Liver (tissue), 9 donors: ENCODE measurements around the gene IZUMO3. TPM values are rescaled to one million over a fixed set of nuclear protein-coding genes. Genes with fewer than 3 reads are reported as not detected.

Experiments
- DNase-seq: peaks from one replicate; pipeline ENCODE4 v3.0.0-alpha.2; 2017; ENCODE audit warnings: low spot score
- H3K27ac ChIP-seq, 2 donors: one replicate each; pipeline ENCODE4 v1.7.0; 2013; ENCODE audit warnings: inconsistent platforms in 2 of 2, low read length in 2 of 2, control low read depth in 1 of 2, low read depth in 1 of 2, mild to moderate bottlenecking in 1 of 2
- H3K27me3 ChIP-seq, 4 donors: one replicate each; pipeline versions ENCODE4 v1.6.1 to v1.7.0; 2013; ENCODE audit warnings: low read length in 3 of 4, inconsistent platforms in 1 of 4, mild to moderate bottlenecking in 1 of 4, moderate library complexity in 1 of 4; ENCODE audit not compliant: control insufficient read depth in 4 of 4, insufficient read depth in 4 of 4
- H3K36me3 ChIP-seq, 4 donors: one replicate each; pipeline versions ENCODE4 v1.6.1 to v1.7.0; 2013; ENCODE audit warnings: low read length in 3 of 4, mild to moderate bottlenecking in 3 of 4, low read depth in 1 of 4, moderate library complexity in 1 of 4; ENCODE audit not compliant: control insufficient read depth in 4 of 4, insufficient read depth in 3 of 4
- H3K4me1 ChIP-seq, 4 donors: one replicate each; pipeline versions ENCODE4 v1.6.1 to v1.7.0; 2013; ENCODE audit warnings: low read length in 3 of 4, mild to moderate bottlenecking in 3 of 4, moderate library complexity in 1 of 4; ENCODE audit not compliant: control insufficient read depth in 4 of 4, insufficient read depth in 4 of 4
- H3K4me3 ChIP-seq, 3 donors: one replicate each; pipeline versions ENCODE4 v1.6.1 to v1.7.0; 2013; ENCODE audit warnings: low read length in 3 of 3, control low read depth in 1 of 3, low read depth in 1 of 3, mild to moderate bottlenecking in 1 of 3
- H3K9ac ChIP-seq, 2 donors: one replicate each; pipeline ENCODE4 v1.7.0; 2013; ENCODE audit warnings: low read length in 2 of 2, mild to moderate bottlenecking in 2 of 2, moderate library complexity in 2 of 2, control low read depth in 1 of 2, low read depth in 1 of 2
- H3K9me3 ChIP-seq, 4 donors: one replicate each; pipeline versions ENCODE4 v1.6.1 to v1.7.0; 2013; ENCODE audit warnings: low read length in 3 of 4; ENCODE audit not compliant: control insufficient read depth in 4 of 4
- ATF3 ChIP-seq: IDR thresholded peaks from 2 replicates; pipeline ENCODE4 v1.6.1; 2016; ENCODE audit warnings: antibody characterized with exemption
- CTCF ChIP-seq: fragments of 150-350 bp; IDR thresholded peaks from 2 replicates; pipeline ENCODE4 v1.5.1; 2017; ENCODE audit warnings: improper control_type of control experiment, low read depth, low read length; ENCODE audit not compliant: missing input control
- EGR1 ChIP-seq, 2 donors: IDR thresholded peaks; 2 replicates each; pipeline ENCODE4 v1.6.1; 2016 to 2018; ENCODE audit warnings: antibody characterized with exemption in 2 of 2, low read depth in 2 of 2
- FOXA1 ChIP-seq: IDR thresholded peaks from 2 replicates; pipeline ENCODE4 v1.6.1; 2016; ENCODE audit warnings: antibody characterized with exemption
- FOXA2 ChIP-seq: IDR thresholded peaks from 2 replicates; pipeline ENCODE4 v1.6.1; 2016; ENCODE audit warnings: antibody characterized with exemption
- GABPA ChIP-seq, 2 donors: IDR thresholded peaks in 1 of 2; conservative IDR thresholded peaks in 1 of 2; 2 replicates each; pipeline ENCODE4 v1.6.1; 2016; ENCODE audit warnings: antibody characterized with exemption in 2 of 2, mild to moderate bottlenecking in 1 of 2, moderate library complexity in 1 of 2
- HNF4A ChIP-seq, 2 donors: conservative IDR thresholded peaks; 2 replicates each; pipeline ENCODE4 v1.6.1; 2016; ENCODE audit warnings: antibody characterized with exemption in 2 of 2, mild to moderate bottlenecking in 2 of 2
- HNF4G ChIP-seq: IDR thresholded peaks from 2 replicates; pipeline ENCODE4 v1.6.1; 2016; ENCODE audit warnings: antibody characterized with exemption
- MAX ChIP-seq: IDR thresholded peaks from 2 replicates; pipeline ENCODE4 v1.6.1; 2016; ENCODE audit warnings: antibody characterized with exemption
- NR2F2 ChIP-seq: IDR thresholded peaks from 2 replicates; pipeline ENCODE4 v1.6.1; 2016; ENCODE audit warnings: antibody characterized with exemption
- RAD21 ChIP-seq, 2 donors: IDR thresholded peaks; 2 replicates each; pipeline ENCODE4 v1.6.1; 2016; ENCODE audit warnings: antibody characterized with exemption in 2 of 2, mild to moderate bottlenecking in 2 of 2
- REST ChIP-seq: IDR thresholded peaks from 2 replicates; pipeline ENCODE4 v1.6.1; 2016; ENCODE audit warnings: antibody characterized with exemption, mild to moderate bottlenecking
- RXRA ChIP-seq, 2 donors: IDR thresholded peaks; 2 replicates each; pipeline ENCODE4 v1.6.1; 2017 to 2018; ENCODE audit warnings: antibody characterized with exemption in 2 of 2, mild to moderate bottlenecking in 1 of 2
- SP1 ChIP-seq: IDR thresholded peaks from 2 replicates; pipeline ENCODE4 v1.6.1; 2018; ENCODE audit warnings: antibody characterized with exemption, mild to moderate bottlenecking
- TAF1 ChIP-seq: conservative IDR thresholded peaks from 2 replicates; pipeline ENCODE4 v1.6.1; 2016; ENCODE audit warnings: antibody characterized with exemption, mild to moderate bottlenecking
- YY1 ChIP-seq: IDR thresholded peaks from 2 replicates; pipeline ENCODE4 v1.6.1; 2016; ENCODE audit warnings: antibody characterized with exemption, mild to moderate bottlenecking
- WGBS: extraction: QIAGEN DNeasy Blood & Tissue Kit; methylation state at CpG from one replicate; pipeline ENCODE4 v1.1.7; 2013; 5-methylcytosine and 5-hydroxymethylcytosine counted together
- polyA plus RNA-seq, 2 donors: library from polyadenylated mRNA; stranded (reverse) in 1 of 2; unstranded in 1 of 2; fragments of 200-250 nt in 1 of 2; fragments of >200 nt in 1 of 2; fragmentation: Nextera tagmentation in 1 of 2; extraction: Ambion mirVana in 1 of 2; gene quantifications; one replicate each; pipeline versions ENCODE4 v1.2.1 to v1.2.3, GENCODE V29; 2013 to 2015
- total RNA-seq, 2 donors: library from RNA; depleted of rRNA; stranded (reverse); fragments of >200 nt; gene quantifications; one replicate each; pipeline ENCODE4 v1.2.3, GENCODE V29; 2014
- donor health status: healthy.
- donor health status: healthy.
- donor health status: healthy.
- donor health status: healthy.
- donor health status: healthy.

IZUMO3 gene
- total RNA-seq (not detected), polyA plus RNA-seq (not detected)

GRCh38 chr9:24545847-24546522 lies at the start of gene IZUMO3:
IZUMO3 (minus strand) TSS chr9:24545897; CDS start chr9:24545649, 248 bp downstream.
- WGBS = 84% methylated on average over 3 of the region's 3 CpGs
- Histone ChIP-seq H3K9me3 (peaks cover 0 to 3% (median 0%) of the 10 kb centered on the region in 4 donors), H3K27ac (no peak within 1 kb of the TSS)

GRCh38 chr9:24594234-24594850 lies 48.6 kb upstream of the IZUMO3 start:
- Histone ChIP-seq H3K4me1 (no peaks in the 10 kb centered on the region), H3K36me3 (no peaks in the 10 kb centered on the region), H3K27ac (no peak overlapping the region), H3K9ac (no peak overlapping the region), H3K9me3 (no peaks in the 10 kb centered on the region), H3K27me3 (no peaks in the 10 kb centered on the region), H3K4me3 (no peak overlapping the region)
- WGBS = 72% methylated on average over 8 of the region's 8 CpGs
- no peak for DNase-seq
- TF ChIP-seq FOXA2 (no peak), RXRA (IDR thresholded peaks at IDR 0.05) (no peak), SP1 (no peak), EGR1 (IDR thresholded peaks at IDR 0.05; ENCODE audit: low read depth in 2 of 2) (no peak), FOXA1 (no peak), TAF1 (no peak), YY1 (no peak), HNF4G (no peak), HNF4A (conservative IDR thresholded peaks at IDR 0.05) (no peak), CTCF (no peak), GABPA (IDR thresholded peaks at IDR 0.05 in 1 of 2, conservative IDR thresholded peaks at IDR 0.05 in 1 of 2) (no peak), ATF3 (no peak)

More at GRCh38 chr9:24545847-24546522, at the start of gene IZUMO3:
- Histone ChIP-seq H3K9ac (no peak within 1 kb of the TSS), H3K27me3 (peaks cover 0 to 2% (median 0%) of the 10 kb centered on the region in 4 donors), H3K4me1 (no peaks in the 10 kb centered on the region), H3K36me3 (no peaks in the 10 kb centered on the region), H3K4me3 (no peak within 1 kb of the TSS)
- no peak for DNase-seq
- TF ChIP-seq YY1 = no peak
- no peak for TF ChIP-seq REST
- TF ChIP-seq NR2F2 = no peak
- TF ChIP-seq CTCF = no peak
- no peak for TF ChIP-seq RAD21 (IDR thresholded peaks at IDR 0.05)
- TF ChIP-seq EGR1 (IDR thresholded peaks at IDR 0.05; ENCODE audit: low read depth in 2 of 2) = no peak
- TF ChIP-seq MAX = no peak
